HL-60 (cell line): Measurements from ENCODE around the gene GID8.

Experiments used
- POLR2AphosphoS5 ChIP-seq: IDR thresholded peaks from 2 replicates; pipeline ENCODE4 v1.6.1; 2012; ENCODE audit warnings: low read depth
- TF ChIP-seq, protein P1 (sequence below): IDR thresholded peaks from one replicate; pipeline ENCODE4 v1.5.1; 2011; ENCODE audit warnings: low read length, control low read depth, inconsistent platforms; ENCODE audit not compliant: insufficient read depth

GRCh38 chr20:62906647-62907375 is 31.1 kb upstream of the GID8 start:
- TF ChIP-seq, protein P1, sequence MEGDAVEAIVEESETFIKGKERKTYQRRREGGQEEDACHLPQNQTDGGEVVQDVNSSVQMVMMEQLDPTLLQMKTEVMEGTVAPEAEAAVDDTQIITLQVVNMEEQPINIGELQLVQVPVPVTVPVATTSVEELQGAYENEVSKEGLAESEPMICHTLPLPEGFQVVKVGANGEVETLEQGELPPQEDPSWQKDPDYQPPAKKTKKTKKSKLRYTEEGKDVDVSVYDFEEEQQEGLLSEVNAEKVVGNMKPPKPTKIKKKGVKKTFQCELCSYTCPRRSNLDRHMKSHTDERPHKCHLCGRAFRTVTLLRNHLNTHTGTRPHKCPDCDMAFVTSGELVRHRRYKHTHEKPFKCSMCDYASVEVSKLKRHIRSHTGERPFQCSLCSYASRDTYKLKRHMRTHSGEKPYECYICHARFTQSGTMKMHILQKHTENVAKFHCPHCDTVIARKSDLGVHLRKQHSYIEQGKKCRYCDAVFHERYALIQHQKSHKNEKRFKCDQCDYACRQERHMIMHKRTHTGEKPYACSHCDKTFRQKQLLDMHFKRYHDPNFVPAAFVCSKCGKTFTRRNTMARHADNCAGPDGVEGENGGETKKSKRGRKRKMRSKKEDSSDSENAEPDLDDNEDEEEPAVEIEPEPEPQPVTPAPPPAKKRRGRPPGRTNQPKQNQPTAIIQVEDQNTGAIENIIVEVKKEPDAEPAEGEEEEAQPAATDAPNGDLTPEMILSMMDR: no peak
- no peak for TF ChIP-seq POLR2AphosphoS5
